Inferior parietal cortex (tissue), 1 donor: ENCODE measurements around the gene CYP4X1.
"Not testable (repeated sequence)": the region's sequence is repeated elsewhere in the genome, so short reads cannot be mapped to it uniquely, and the experiment has no call there.

ENCODE experiments used
- DNase-seq: peaks from one replicate; pipeline ENCODE4 v3.0.0-alpha.2; 2016; ENCODE audit errors: extremely low spot score

The CYP4X1 gene

DNA sequence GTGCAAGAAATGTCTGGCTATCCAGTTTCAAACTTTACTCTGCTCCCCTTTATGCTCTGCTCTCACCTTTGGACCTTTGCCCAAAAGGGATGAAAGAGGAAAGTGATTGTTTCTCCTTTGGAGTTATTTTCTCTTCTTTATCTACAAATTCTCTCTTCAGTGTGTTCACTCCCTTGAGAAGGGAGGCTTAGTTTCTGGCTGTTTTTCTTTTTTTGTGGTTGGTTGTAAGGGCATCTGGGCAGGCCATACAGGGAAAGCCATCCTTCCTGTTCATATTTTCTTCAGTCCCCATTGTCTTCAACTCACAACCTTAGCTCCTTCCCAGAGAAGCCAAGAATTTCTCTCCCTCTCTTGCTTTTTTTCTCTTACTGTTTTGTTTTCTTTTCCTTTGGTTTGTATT lies 46.0 kb downstream of the CYP4X1 start:
- not testable (repeated sequence) for DNase-seq

DNA sequence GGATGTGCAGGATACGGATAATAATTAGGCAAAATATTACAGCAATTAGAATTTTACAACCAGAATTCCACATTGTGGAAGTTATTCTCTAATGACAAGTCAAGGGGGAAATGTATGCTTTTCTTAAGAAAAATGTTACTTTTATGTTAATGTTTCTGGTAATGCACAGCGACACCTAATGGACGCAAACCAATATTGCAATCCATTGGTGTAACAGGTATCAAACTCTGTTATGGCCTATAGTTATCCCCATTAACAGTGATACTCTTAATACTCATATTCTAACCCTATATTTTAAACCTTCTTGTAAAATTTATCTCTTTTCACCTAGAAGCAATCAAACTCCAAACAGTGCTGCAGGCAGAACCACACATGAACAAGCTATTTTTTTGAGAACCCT lies 65.9 kb downstream of the CYP4X1 start:
- DNase-seq = peak; percentile 9

DNA sequence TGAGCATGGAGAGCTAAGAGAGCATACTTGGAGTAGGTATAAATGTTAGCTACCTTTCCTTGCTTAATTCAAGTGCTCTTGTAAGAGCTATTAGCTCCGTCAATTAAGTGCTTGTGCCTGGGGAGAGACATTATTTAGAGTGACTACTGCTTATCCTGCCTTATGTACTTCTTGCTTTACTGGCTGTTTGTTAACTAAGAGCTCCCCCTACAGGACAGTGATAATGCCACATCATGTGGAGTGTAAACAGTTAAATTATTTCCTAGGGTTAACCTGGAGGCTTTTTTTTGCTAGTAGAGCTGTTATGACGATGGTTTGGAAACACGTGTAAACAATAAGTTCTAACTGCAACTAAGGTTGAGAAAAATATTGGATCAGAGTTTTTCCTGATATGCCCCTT lies 68.0 kb downstream of the CYP4X1 start:
- not testable (repeated sequence) for DNase-seq
